Activated CD4-positive, alpha-beta memory T cell treated with anti-CD3 and anti-CD28 coated beads, Interleukin-2, amount 10 ng/mL, durations not matched to agents 7 days and 5 days (primary cell): ENCODE results near the gene RNF123. TPM values are rescaled to one million over a fixed set of nuclear protein-coding genes. Genes with fewer than 3 reads are reported as not detected.
"Not testable (repeated sequence)": the region's sequence is repeated elsewhere in the genome, so short reads cannot be mapped to it uniquely, and the experiment has no call there.

Experiments
- CTCF ChIA-PET: fragments of 350-600 bp; sonication (Branson Sonifier 250); formaldehyde crosslinking; loops from one replicate; lab custom pipeline; 2021; ENCODE audit warnings: antibody characterized with exemption, inconsistent platforms; lab: Charles Lee
- POLR2A ChIA-PET: fragments of 350-600 bp; sonication (Branson Sonifier 250); formaldehyde crosslinking; loops from one replicate; lab custom pipeline; 2021; ENCODE audit warnings: antibody characterized with exemption; lab: Charles Lee
- DNase-seq: peaks from one replicate; pipeline ENCODE4 v3.0.0-alpha.2; 2020
- H3K27ac Mint-ChIP-seq: one replicate; pipeline ENCODE4 v1.8.0; 2021; ENCODE audit warnings: mild to moderate bottlenecking, mixed read lengths
- H3K27me3 Mint-ChIP-seq: one replicate; pipeline ENCODE4 v1.8.0; 2021; ENCODE audit warnings: mixed read lengths
- H3K36me3 Mint-ChIP-seq: one replicate; pipeline ENCODE4 v1.8.0; 2021; ENCODE audit warnings: low read depth, mixed read lengths
- H3K4me1 Mint-ChIP-seq: one replicate; pipeline ENCODE4 v1.8.0; 2021; ENCODE audit warnings: mixed read lengths
- H3K4me3 Mint-ChIP-seq: one replicate; pipeline ENCODE4 v1.8.0; 2021; ENCODE audit warnings: mild to moderate bottlenecking, mixed read lengths
- H3K9me3 Mint-ChIP-seq: one replicate; pipeline ENCODE4 v1.8.0; 2021; ENCODE audit warnings: mixed read lengths
- total RNA-seq, 2 experiments: library from RNA; stranded (reverse); gene quantifications; one replicate each; pipeline ENCODE4 v1.2.3, GENCODE V29; 2021

Gene RNF123
- total RNA-seq, 2 experiments from 2014 or later = 35.5 to 38.3 TPM

DNA sequence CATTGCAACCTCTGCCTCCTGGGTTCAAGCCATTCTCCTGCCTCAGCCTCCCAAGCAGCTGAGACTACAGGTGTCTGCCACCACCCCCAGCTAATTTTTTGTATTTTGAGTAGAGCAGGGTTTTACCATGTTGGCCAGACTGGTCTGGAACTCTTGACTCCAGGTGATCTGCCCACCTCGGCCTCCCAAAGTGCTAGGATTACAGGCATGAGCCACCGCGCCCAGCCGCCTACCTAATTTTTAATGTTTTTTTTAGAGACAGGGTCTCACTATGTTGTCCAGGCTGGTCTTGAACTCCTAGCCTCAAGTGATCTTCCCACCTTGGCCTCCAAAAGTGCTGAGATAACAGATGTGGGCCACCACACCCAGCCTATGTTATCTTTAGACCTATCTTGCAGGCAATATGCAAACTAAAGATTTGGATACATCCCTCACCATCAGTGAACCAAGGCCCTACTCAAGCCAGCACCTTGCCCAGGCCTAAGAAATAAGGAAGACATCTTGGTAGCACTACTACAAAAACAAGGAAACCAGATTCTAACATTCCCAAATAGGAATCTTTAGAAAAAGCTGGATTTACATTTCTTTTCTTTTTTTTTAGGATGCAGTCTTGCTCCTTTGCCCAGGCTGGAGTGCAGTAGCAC, 40.7 kb downstream of the RNF123 start:
- Mint-ChIP-seq H3K4me1 (peaks cover 1% of the 10 kb centered on the region), H3K4me3 (no peak overlapping the region), H3K36me3 (peaks cover 22% of the 10 kb centered on the region), H3K27me3 (no peaks in the 10 kb centered on the region), H3K27ac (no peak overlapping the region), H3K9me3 (no peaks in the 10 kb centered on the region)
- CTCF ChIA-PET = no interaction called here
- POLR2A ChIA-PET = no interaction called here
- no peak for DNase-seq

DNA sequence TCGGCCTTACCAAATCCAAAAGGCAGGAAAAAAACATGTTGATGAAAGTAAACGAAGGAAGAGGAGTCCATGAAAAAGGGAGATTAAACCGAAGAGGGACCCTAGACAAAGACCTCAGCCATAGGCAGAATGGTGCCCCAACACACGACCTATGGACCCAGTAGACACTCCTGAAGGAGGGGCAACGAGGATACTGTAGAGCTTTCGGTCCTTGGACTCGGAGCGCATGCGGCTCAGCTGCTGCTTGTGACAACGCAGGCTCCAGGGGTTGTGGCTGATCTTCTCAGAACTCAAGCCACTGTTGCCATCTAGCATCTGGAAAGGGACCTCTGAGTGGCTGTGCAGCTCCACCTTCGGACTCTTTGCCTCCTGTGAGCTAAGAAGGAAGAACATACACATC, 43.2 kb downstream of the RNF123 start:
- no peak for DNase-seq
- H3K4me1 Mint-ChIP-seq = peaks cover 3% of the 10 kb centered on the region
- H3K27ac Mint-ChIP-seq = no peak overlapping the region
- POLR2A ChIA-PET = no interaction called here
- no peaks in the 10 kb centered on the region for H3K9me3 Mint-ChIP-seq
- CTCF ChIA-PET = no interaction called here
- no peaks in the 10 kb centered on the region for H3K27me3 Mint-ChIP-seq
- H3K4me3 Mint-ChIP-seq = no peak overlapping the region
- H3K36me3 Mint-ChIP-seq = peaks cover 34% of the 10 kb centered on the region

DNA sequence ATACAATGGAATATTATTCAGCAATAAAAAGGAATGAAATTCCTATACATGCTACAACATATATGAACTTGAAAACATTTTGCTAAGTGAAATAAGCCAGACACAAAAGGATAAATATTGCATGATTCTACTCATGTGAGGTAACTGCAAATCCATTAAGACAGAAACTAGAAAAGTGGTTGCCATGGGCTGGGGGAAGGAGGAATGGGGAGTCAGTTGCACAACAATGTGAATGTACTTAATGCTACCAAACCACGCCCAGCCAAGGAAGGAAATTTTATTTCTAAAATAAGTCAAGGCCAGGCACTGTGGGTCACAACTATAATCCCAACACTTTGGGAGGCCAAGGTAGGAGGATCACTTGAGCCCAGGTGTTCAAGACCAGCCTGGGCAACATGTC, 44.2 kb downstream of the RNF123 start:
- POLR2A ChIA-PET = no interaction called here
- Mint-ChIP-seq H3K9me3 (no peaks in the 10 kb centered on the region), H3K4me1 (peaks cover 4% of the 10 kb centered on the region), H3K36me3 (peaks cover 44% of the 10 kb centered on the region), H3K4me3 (no peak overlapping the region), H3K27me3 (no peaks in the 10 kb centered on the region), H3K27ac (no peak overlapping the region)
- CTCF ChIA-PET = interaction anchor here (0.6 kb wide), 2 partner anchors 21 to 54 kb away, joined by 3 to 4 read pairs; no protein-coding TSS in a partner anchor
- no peak for DNase-seq

DNA sequence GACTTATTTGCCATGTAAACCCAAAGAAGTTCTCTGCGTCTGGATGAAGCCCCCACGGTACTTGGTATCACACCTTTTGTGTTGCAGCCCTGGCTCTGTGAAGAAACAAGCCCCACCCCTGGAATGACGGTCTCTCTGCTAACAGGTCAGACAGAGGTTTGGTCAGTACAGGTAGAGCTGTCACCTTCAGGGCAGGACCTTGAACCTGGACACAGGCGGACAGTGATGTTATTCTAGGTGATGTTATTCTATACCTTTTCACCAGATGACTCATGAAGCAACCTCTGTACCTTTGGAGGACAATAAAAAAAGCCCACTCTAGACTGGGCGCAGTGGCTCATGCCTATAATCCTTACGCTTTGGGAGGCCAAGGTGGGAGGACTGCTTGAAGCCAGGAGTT, 45.4 kb downstream of the RNF123 start:
- ChIA-PET POLR2A (interaction anchor here (1.4 kb wide), 1 partner anchor 10 kb away, joined by 6 read pairs; no protein-coding TSS in a partner anchor), CTCF (no interaction called here)
- Mint-ChIP-seq H3K4me3 (no peak overlapping the region), H3K9me3 (no peaks in the 10 kb centered on the region), H3K4me1 (peaks cover 6% of the 10 kb centered on the region), H3K36me3 (peaks cover 47% of the 10 kb centered on the region), H3K27ac (no peak overlapping the region), H3K27me3 (no peaks in the 10 kb centered on the region)
- DNase-seq = no peak

DNA sequence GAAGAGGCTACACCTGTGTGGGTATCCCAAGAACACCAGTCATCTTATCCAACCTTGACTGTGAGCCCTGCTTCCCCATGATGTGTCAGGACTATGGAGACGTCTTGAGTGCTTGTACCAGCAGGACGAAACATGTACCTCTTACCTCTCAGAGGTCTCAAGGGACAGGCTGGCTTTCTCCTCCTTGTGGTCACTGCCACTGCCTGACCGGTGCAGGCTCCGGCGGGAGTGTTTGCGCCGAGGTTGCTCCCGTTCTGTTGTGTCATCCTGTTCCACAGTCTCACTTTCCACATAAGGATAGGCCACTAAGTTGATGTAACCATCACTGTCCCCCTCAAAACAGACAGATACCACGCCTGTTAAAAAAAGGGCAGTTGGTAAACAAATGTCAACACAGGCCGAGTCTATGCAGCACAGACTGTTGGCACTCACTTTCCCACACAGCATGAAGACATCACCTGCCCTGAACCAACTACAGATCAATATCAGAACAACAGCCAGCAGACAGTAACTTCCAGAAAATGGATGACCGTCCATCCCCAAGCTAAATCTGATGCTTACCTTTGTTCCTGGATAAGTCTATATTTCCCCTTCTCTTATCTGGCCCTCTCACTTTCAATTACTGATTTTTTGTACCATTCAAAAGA, 48.8 kb downstream of the RNF123 start:
- CTCF ChIA-PET = interaction anchor here (1.2 kb wide), 1 partner anchor 198 kb away, joined by 4 read pairs; no protein-coding TSS in a partner anchor
- Mint-ChIP-seq H3K9me3 (no peaks in the 10 kb centered on the region), H3K4me3 (no peak overlapping the region), H3K36me3 (peaks cover 31% of the 10 kb centered on the region), H3K27ac (no peak overlapping the region), H3K4me1 (peaks cover 4% of the 10 kb centered on the region), H3K27me3 (no peaks in the 10 kb centered on the region)
- DNase-seq = no peak
- POLR2A ChIA-PET = interaction anchor here (2.0 kb wide), 1 partner anchor 14 kb away, joined by 7 read pairs; the partner anchor contains the start of gene GMPPB

DNA sequence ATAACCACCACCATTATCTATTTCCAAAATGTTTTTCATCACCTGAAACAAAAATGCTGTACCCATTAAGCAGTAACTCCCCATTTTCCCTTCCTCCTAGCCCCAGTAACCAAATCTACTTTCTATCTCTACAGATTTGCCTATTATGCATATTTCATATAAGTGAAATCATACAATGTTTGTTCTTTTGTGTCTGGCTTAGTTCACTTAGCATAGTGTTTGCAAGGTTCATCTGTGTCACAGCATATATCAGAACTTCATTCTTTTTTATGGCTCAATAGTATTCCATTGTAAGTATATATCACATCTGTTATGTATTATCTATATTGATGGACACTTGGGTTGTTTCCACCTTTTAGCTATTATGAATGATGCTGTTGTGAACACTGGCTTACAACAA, 51.1 kb downstream of the RNF123 start:
- ChIA-PET POLR2A (no interaction called here), CTCF (no interaction called here)
- DNase-seq = no peak
- peaks cover 33% of the 10 kb centered on the region for H3K36me3 Mint-ChIP-seq
- peaks cover 4% of the 10 kb centered on the region for H3K4me1 Mint-ChIP-seq
- H3K27me3 Mint-ChIP-seq = no peaks in the 10 kb centered on the region
- H3K9me3 Mint-ChIP-seq = no peaks in the 10 kb centered on the region
- no peak overlapping the region for H3K27ac Mint-ChIP-seq
- no peak overlapping the region for H3K4me3 Mint-ChIP-seq

DNA sequence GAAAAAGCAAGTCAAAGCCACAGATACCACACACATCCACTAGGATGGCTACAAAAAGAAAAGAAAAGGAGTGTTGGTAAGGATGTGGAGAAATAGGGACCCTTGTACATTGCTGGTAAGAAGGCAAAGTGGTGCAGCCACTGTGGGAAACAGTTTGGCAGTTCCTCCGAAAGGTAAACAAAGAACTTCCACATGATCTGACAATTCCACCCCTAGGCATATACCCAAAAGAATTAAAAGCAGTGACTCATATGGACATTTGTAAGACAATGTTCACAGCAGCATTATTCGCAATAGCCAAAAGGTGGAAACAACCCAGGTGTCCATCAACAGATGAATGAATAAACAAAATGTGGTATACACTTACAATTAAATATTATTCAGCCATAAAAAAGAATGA, 56.6 kb downstream of the RNF123 start:
- POLR2A ChIA-PET = no interaction called here
- Mint-ChIP-seq H3K27ac (no peak overlapping the region), H3K27me3 (no peaks in the 10 kb centered on the region), H3K9me3 (no peaks in the 10 kb centered on the region), H3K4me3 (no peak overlapping the region), H3K4me1 (no peaks in the 10 kb centered on the region), H3K36me3 (peaks cover 24% of the 10 kb centered on the region)
- CTCF ChIA-PET = no interaction called here
- DNase-seq = no peak

DNA sequence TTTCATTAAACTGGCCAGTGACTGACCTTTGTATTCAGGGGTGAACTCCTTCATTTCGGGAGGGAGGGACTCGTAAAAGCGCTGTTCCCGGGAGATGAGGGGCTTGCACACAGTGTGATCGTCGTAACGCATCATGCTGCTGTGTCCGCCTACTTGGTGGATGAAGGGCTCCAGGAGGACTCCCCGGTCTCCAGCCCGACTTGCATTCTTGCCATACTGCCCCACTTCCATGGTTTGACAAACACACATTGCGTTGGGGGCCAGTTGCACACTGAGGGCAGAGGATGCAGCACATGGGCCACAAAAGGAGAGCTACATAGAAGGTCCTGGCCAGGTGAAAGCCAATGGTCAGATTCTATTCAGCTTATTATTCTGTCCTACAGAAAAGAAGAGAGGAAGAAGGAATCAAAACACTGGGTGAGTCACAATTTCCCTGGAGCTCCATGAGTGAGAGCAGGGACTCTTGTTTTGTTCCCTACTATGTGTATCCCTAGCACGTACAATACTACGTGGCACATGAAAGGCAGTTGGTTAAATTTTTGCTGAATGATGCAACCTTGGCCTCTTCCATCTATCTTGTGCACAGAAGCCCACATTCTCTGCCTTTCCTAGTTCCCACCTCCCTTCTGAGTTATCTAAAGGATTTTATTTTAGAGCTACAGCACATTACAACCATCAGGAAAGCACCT, 58.6 kb downstream of the RNF123 start:
- ChIA-PET CTCF (interaction anchor here (2.0 kb wide), 1 partner anchor 91 kb away, joined by 8 read pairs; no protein-coding TSS in a partner anchor), POLR2A (no interaction called here)
- Mint-ChIP-seq H3K9me3 (no peaks in the 10 kb centered on the region), H3K36me3 (peaks cover 24% of the 10 kb centered on the region), H3K27ac (no peak overlapping the region), H3K4me3 (no peak overlapping the region), H3K4me1 (no peaks in the 10 kb centered on the region), H3K27me3 (no peaks in the 10 kb centered on the region)
- no peak for DNase-seq

DNA sequence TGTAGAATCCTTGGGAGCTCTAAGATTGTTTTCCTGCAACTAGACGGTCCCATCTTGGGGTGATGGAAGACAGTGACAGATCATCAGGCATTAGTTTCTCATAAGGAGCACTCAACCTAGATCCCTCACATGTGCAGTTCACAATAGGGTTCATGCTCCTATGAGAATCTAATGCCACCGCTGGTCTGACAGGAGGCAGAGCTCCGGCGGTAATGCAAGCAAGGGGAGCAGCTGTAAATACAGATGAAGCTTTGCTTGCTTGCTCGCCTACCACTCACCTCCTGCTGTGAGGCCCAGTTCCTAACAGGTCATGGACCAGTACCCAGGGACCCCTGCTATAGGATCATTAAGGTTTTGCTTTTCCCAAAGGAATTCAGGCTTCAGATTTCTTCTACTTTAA, 59.5 kb downstream of the RNF123 start:
- DNase-seq, H3K4me3 Mint-ChIP-seq, POLR2A ChIA-PET, H3K9me3 Mint-ChIP-seq, H3K27ac Mint-ChIP-seq, H3K4me1 Mint-ChIP-seq, H3K27me3 Mint-ChIP-seq: not testable (repeated sequence)
- CTCF ChIA-PET = interaction anchor here (2.0 kb wide), 1 partner anchor 90 kb away, joined by 8 read pairs; no protein-coding TSS in a partner anchor
- H3K36me3 Mint-ChIP-seq = peaks cover 26% of the 10 kb centered on the region

DNA sequence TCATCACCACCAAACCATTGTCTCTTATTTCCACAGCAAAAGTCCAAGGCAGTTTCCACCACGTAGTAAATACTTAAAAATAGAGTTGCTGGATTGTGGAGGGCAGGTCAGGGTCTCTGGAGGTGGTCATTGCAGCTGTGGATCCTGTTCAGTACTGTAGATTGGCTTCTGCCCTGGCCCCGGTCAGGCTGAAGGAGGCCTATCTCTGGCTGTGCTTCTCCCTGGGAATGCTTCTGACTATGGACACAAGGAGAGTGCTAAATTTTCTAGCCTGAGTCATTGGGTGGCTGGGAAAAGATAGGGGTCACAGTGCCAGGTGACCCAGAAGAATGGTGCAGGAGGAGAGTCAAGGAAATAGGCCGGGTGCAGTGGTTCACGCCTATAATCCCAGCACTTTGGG, 60.7 kb downstream of the RNF123 start:
- POLR2A ChIA-PET = no interaction called here
- H3K27ac Mint-ChIP-seq = no peak overlapping the region
- H3K4me1 Mint-ChIP-seq = peaks cover 2% of the 10 kb centered on the region
- H3K4me3 Mint-ChIP-seq = no peak overlapping the region
- H3K36me3 Mint-ChIP-seq = peaks cover 24% of the 10 kb centered on the region
- no peaks in the 10 kb centered on the region for H3K9me3 Mint-ChIP-seq
- no peaks in the 10 kb centered on the region for H3K27me3 Mint-ChIP-seq
- no peak for DNase-seq
- CTCF ChIA-PET = interaction anchor here (2.0 kb wide), 1 partner anchor 89 kb away, joined by 8 read pairs; no protein-coding TSS in a partner anchor

DNA sequence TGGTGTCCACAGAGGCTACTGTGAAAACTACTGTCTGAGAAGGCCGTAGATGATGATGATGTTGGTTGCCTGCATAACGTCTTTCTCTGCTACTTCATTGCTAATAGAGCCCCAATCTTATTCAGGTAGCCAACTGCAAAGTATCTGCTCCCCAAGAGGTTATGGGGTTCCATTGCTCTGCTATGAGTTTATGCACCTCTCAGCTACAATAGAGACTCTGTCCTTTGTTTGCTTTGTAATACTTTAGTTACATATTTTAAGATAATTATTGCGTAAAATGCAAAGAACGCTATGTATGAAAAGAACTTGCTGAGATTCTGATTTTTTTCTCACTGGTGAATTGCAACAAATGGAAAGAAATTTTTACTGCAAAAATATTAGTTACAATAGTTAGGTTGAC, 62.1 kb downstream of the RNF123 start:
- no peaks in the 10 kb centered on the region for H3K27me3 Mint-ChIP-seq
- no peak overlapping the region for H3K4me3 Mint-ChIP-seq
- H3K9me3 Mint-ChIP-seq = no peaks in the 10 kb centered on the region
- peaks cover 2% of the 10 kb centered on the region for H3K4me1 Mint-ChIP-seq
- H3K27ac Mint-ChIP-seq = no peak overlapping the region
- CTCF ChIA-PET = no interaction called here
- POLR2A ChIA-PET = no interaction called here
- DNase-seq = no peak
- H3K36me3 Mint-ChIP-seq = peaks cover 18% of the 10 kb centered on the region

DNA sequence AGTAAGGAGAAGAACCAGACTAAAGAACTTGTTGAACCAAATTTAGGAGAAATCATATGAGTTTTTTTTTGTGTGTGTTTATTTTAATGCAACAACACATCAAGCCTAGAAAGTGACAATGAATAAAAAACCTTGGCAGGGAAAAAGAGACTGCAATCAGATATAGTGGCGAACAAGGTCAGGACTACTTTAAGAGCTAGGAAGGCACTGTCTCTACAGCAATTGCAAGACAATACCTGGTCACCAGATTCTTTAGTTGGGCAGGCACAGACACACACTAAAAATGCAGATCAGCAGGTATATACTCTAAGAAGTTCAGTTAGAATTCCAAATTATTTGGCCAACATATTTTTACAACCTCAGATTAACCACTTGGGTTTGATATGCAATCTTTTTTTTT, 65.2 kb downstream of the RNF123 start:
- H3K27ac Mint-ChIP-seq = no peak overlapping the region
- POLR2A ChIA-PET = interaction anchor here (0.6 kb wide), 1 partner anchor 363 kb away, joined by 4 read pairs; no protein-coding TSS in a partner anchor
- no peaks in the 10 kb centered on the region for H3K27me3 Mint-ChIP-seq
- no peak overlapping the region for H3K4me3 Mint-ChIP-seq
- H3K36me3 Mint-ChIP-seq = peaks cover 7% of the 10 kb centered on the region
- CTCF ChIA-PET = no interaction called here
- peaks cover 2% of the 10 kb centered on the region for H3K4me1 Mint-ChIP-seq
- no peak for DNase-seq
- H3K9me3 Mint-ChIP-seq = no peaks in the 10 kb centered on the region

DNA sequence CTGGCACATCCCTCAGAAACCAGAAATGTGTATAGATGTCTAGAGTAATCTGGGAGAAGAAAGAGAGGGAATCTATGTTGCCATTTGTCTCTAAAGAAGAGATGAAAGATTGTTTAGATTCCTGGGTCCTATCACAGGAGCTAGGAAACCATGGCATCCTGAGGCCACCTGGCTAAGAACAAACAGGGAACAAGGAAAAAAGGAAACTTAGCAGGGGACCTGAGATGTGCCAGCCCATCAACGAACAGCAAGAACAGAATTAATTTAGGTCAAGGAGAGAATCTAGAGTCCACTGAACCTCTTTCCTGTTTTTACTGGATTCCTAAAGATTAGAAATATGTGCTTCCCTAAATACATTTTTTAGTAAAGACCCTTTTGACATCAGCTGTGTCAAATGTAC, 66.7 kb downstream of the RNF123 start:
- Mint-ChIP-seq H3K9me3 (no peaks in the 10 kb centered on the region), H3K27me3 (no peaks in the 10 kb centered on the region), H3K27ac (no peak overlapping the region), H3K4me3 (no peak overlapping the region), H3K36me3 (peaks cover 5% of the 10 kb centered on the region), H3K4me1 (peaks cover 2% of the 10 kb centered on the region)
- CTCF ChIA-PET = interaction anchor here (1.4 kb wide), 1 partner anchor 216 kb away, joined by 3 read pairs; no protein-coding TSS in a partner anchor
- DNase-seq = no peak
- POLR2A ChIA-PET = no interaction called here
